Muscle layer of duodenum (tissue), 2 donors: Measurements from ENCODE around the gene NAA38.
"Not testable (repeated sequence)": the region's sequence is repeated elsewhere in the genome, so short reads cannot be mapped to it uniquely, and the experiment has no call there.

Experiments used
- H3K27ac ChIP-seq: one replicate; pipeline ENCODE4 v1.7.0; 2013; ENCODE audit warnings: mild to moderate bottlenecking, low read length
- H3K27me3 ChIP-seq: one replicate; pipeline ENCODE4 v1.7.0; 2013; ENCODE audit warnings: low read depth, mild to moderate bottlenecking, control low read depth, low read length
- H3K36me3 ChIP-seq, 2 donors: one replicate each; pipeline ENCODE4 v1.7.0; 2013; ENCODE audit warnings: low read length in 2 of 2, control low read depth in 1 of 2, mild to moderate bottlenecking in 1 of 2; ENCODE audit not compliant: insufficient read depth in 2 of 2, control insufficient read depth in 1 of 2
- H3K4me1 ChIP-seq, 2 donors: one replicate each; pipeline ENCODE4 v1.7.0; 2013; ENCODE audit warnings: low read length in 2 of 2, mild to moderate bottlenecking in 2 of 2, control low read depth in 1 of 2, moderate library complexity in 1 of 2; ENCODE audit not compliant: insufficient read depth in 2 of 2, control insufficient read depth in 1 of 2
- H3K4me3 ChIP-seq, 2 donors: one replicate each; pipeline ENCODE4 v1.7.0; 2013; ENCODE audit warnings: low read length in 2 of 2, low read depth in 1 of 2, mild to moderate bottlenecking in 1 of 2
- H3K9me3 ChIP-seq, 2 donors: one replicate each; pipeline ENCODE4 v1.7.0; 2013; ENCODE audit warnings: low read length in 2 of 2, control low read depth in 1 of 2, mild to moderate bottlenecking in 1 of 2; ENCODE audit not compliant: control insufficient read depth in 1 of 2
- donor health status: healthy.

The NAA38 gene

DNA sequence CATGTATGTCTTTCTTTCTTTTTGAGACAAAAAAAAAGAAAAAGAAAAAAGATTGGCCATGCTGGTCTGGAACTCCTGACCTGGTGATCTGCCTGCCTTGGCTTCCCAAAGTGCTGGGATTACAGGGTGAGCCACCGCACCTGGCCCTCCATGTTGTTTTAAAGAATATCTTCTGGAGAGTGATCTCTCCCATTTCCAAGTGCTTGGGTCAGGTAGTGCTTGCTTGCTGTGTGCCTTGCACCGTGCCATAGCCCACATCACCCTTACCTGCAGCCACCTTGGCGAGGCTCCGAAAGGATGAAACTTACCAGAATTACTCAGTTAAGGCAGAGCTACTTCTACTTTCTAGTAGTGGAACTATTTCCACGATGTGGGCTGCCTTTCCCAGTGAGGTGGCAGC, 42.4 kb downstream of the NAA38 start:
- no peaks in the 10 kb centered on the region for H3K27me3 ChIP-seq
- H3K4me1 ChIP-seq: no peaks in the 10 kb centered on the region
- no peak overlapping the region for H3K27ac ChIP-seq

DNA sequence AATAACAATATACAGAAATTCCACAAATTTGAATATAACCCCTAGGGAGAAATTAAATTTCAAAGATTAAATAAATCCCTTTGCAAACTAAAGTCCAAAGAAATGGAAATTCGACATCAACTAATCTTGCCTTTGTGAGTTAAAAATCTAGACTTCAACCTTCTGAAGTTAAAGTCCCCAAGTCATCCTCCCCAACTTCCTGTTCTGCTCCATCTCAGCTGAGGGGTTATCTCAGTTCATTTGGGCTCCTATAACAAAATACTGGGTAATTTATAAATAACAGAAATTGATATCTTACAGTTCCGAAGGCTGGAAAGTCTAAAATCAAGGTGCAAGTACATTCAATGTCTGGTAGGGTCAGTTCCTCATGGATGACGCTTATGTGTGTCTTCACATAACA, 46.1 kb downstream of the NAA38 start:
- no peaks in the 10 kb centered on the region for H3K36me3 ChIP-seq
- H3K4me3 ChIP-seq: no peak overlapping the region
- H3K27ac ChIP-seq: no peak overlapping the region
- H3K9me3 ChIP-seq: no peaks in the 10 kb centered on the region
- no peaks in the 10 kb centered on the region for H3K27me3 ChIP-seq
- H3K4me1 ChIP-seq: no peaks in the 10 kb centered on the region

More for the DNA sequence above, 42.4 kb downstream of the NAA38 start:
- H3K4me3 ChIP-seq: no peak overlapping the region
- H3K36me3 ChIP-seq: no peaks in the 10 kb centered on the region
- no peaks in the 10 kb centered on the region for H3K9me3 ChIP-seq

DNA sequence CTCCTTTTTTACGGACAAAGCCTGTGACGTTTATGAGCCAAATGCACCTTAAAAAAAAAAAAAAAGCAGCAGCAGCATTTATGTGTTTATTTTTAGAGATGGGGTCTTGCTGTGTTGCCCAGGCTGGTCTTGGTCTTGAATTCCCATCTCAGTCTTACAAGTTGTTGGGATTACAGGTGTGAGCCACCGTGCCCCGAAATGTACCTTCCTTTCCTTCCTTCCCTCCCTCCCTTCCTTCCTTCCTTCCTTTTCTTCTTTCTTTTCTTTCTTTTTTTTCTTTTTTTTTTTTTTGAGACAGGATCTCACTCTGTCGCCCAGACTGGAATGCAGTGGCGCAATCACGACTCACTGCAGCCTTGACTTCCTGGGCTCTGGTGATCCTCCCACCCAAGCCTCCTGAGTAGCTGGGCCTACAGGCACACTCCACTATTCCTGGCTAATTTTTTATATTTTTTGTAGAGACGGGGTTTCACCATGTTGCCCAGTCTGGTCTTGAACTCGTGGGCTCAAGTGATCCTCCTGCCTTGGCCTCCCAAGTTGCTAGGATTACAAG, 47.5 kb downstream of the NAA38 start:
- H3K27ac ChIP-seq, H3K4me3 ChIP-seq, H3K36me3 ChIP-seq, H3K9me3 ChIP-seq, H3K27me3 ChIP-seq, H3K4me1 ChIP-seq: not testable (repeated sequence)

DNA sequence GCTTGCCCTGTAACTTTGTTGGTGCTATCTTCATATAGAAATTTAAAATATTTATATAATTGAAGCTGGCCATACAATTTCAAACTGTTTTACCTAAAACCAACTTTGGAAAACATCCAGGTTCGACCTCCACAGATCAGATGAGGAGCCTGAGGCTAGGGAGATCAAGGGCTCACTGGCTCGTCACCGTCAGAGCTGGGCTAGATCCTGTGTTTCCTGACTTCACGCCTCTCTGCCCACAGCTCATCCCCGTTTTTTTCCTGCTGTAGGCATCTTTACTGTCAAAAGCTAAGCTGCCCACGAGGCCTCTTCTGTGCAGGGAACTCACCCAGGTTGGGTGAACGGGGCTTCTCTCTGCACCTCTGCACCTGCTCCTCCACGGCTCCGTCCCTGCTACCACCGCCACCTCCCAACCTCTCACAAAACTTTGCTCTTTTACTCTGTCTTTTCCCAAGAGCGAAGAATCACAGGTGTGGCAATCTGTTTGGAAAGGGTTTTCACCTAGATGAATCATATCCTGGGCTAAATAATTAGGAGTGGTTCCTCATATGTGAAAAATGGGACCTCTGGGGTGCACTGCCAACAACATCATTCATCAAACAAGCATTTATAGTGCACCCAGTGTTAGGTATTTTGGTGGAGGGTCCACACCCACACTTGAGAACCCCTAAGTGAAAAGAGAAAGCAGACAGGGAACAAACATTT, 48.1 kb downstream of the NAA38 start:
- no peak overlapping the region for H3K27ac ChIP-seq
- H3K9me3 ChIP-seq: no peaks in the 10 kb centered on the region
- H3K4me1 ChIP-seq: no peaks in the 10 kb centered on the region
- no peaks in the 10 kb centered on the region for H3K27me3 ChIP-seq
- H3K36me3 ChIP-seq: no peaks in the 10 kb centered on the region
- H3K4me3 ChIP-seq: no peak overlapping the region

DNA sequence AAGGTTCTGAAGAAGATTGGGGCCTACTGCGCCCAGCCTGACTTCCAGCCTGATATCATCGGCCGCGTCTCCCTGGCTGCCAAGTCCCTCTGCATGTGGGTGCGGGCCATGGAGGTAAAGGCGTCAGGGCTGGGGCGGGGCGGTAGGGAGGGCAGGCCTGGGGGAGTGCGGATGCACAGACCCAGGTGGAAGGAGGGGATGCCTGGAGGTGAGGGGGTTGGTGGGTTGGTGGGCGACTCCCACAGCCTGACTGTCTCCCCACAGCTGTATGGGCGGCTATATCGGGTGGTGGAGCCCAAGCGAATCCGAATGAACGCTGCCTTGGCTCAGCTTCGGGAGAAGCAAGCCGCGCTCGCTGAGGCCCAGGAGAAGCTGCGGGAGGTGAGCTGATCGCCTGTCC, 50.2 kb downstream of the NAA38 start:
- Histone ChIP-seq H3K27ac (no peak overlapping the region), H3K4me3 (no peak overlapping the region), H3K9me3 (no peaks in the 10 kb centered on the region), H3K27me3 (no peaks in the 10 kb centered on the region), H3K36me3 (no peaks in the 10 kb centered on the region), H3K4me1 (no peaks in the 10 kb centered on the region)
